Raji (cell line): ENCODE results near the gene MLF2.

Source experiments
- POLR2A ChIP-seq: IDR thresholded peaks from 2 replicates; pipeline ENCODE4 v1.6.1; 2011; ENCODE audit warnings: low read depth, low read length, control low read depth; ENCODE audit not compliant: insufficient read depth

MLF2 gene

GRCh38 chr12:6771509-6772330 is 18.8 kb upstream of the MLF2 start:
- no peak for TF ChIP-seq POLR2A

GRCh38 chr12:6771091-6771495 is 18.2 kb upstream of the MLF2 start:
- TF ChIP-seq POLR2A: no peak

- TF ChIP-seq POLR2A: no peak
These were observed 17.7 kb upstream of the MLF2 start for GRCh38 chr12:6770600-6770999.

- TF ChIP-seq POLR2A: no peak
These were observed 17.2 kb upstream of the MLF2 start for GRCh38 chr12:6770094-6770493.

GRCh38 chr12:6769666-6770065 is 16.7 kb upstream of the MLF2 start:
- no peak for TF ChIP-seq POLR2A

GRCh38 chr12:6768990-6769389 is 16.0 kb upstream of the MLF2 start:
- TF ChIP-seq POLR2A: no peak

GRCh38 chr12:6768437-6768914 is 15.5 kb upstream of the MLF2 start:
- no peak for TF ChIP-seq POLR2A

GRCh38 chr12:6767353-6768319 is 14.7 kb upstream of the MLF2 start:
- no peak for TF ChIP-seq POLR2A

GRCh38 chr12:6766651-6767349 is 13.9 kb upstream of the MLF2 start:
- no peak for TF ChIP-seq POLR2A

- no peak for TF ChIP-seq POLR2A
These were observed 13.0 kb upstream of the MLF2 start, which contains the start of gene PTMS for GRCh38 chr12:6765634-6766581. Gene PTMS, plus strand, starts transcription at chr12:6766363. Its CDS starts 343 bp downstream, at chr12:6766706.

GRCh38 chr12:6765048-6765633 is 12.2 kb upstream of the MLF2 start:
- TF ChIP-seq POLR2A: no peak

GRCh38 chr12:6764011-6764828 is 11.3 kb upstream of the MLF2 start:
- TF ChIP-seq POLR2A: 0 out of 2 replicates have a peak, but pooled peaks have one; percentile 7

- TF ChIP-seq POLR2A: no peak
These were observed 10.4 kb upstream of the MLF2 start for GRCh38 chr12:6763380-6763779.
